A204.1 (cell line): ENCODE results near the gene NHERF1.

ENCODE experiments used
- FAIRE-seq: peaks from 2 replicates; lab custom pipeline; 2012; peaks lifted over from hg19 to GRCh38; lab: Jason Lieb, UNC

The NHERF1 gene

DNA sequence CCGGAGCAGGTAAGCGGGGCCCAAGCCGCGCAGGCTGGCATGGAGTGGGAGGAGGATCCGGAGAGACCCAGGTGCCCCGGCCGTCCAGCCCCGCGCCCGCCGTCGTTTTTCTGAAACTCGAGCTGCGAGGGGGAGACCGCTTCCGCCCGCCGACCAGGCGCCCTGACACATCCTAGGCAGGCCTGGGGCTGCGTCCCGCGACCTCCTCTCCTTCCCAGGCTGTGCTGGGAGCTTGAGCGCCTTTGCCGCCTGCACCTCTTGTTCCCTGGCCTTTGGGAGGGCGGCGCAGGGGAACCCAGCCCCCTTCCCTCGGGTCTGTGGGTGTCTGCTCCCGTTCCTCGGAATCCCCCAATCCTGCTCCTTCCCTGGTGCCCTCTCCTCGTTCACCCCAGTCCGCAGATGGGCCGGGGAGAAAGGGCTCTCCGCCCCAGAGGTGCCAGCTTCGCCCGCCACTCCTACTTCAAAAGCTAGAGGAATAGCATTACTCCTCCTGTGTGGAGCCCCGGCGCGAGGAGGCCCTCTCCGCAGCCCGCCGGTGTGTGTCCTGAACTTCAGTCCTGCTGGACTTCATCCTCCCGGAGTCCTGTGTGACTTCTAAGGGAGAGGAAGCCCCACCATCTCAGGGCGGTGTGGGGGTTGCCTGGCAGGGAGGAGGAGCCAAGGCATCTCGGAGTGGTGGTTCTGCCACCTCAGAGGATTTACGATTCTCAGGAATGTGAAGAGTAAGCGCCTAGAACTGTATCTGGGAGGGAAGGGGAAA, 1.0 kb downstream of the NHERF1 start:
- no peak for FAIRE-seq

- no peak for FAIRE-seq
Observed at GRCh38 chr17:74750039-74750326, 1.6 kb downstream of the NHERF1 start.

- FAIRE-seq: no peak
Observed at GRCh38 chr17:74750327-74751069, 2.1 kb downstream of the NHERF1 start.

- FAIRE-seq: no peak
Observed at GRCh38 chr17:74752415-74752814, 4.0 kb downstream of the NHERF1 start.

DNA sequence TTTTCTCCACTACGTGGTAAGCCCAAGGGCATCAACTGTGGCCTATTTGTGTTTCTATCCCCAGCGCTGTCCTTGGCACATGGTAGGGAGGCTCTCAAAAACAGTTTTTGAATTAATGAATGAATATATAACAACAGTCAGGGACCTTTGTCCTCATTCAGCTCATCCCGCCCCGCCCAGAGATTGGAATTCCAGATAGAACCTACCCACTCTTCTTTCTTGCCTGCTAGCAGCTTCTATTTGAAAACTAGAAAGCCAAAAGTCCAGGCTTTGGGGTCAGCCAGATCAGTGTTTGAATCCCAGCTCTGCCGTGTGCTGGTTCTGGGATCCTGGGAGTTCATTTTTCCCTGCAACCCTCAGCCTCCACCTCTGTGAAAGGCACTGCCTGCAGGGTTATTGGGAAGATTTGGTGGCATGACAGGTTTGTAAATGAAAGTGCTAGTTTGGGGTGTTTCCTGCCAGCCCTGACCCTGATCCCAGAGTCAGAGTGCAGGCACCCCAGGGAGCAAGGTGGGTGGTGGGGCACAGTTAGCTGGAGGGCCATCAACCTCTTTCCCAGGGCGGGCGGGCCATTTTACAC, 4.5 kb downstream of the NHERF1 start:
- no peak for FAIRE-seq

DNA sequence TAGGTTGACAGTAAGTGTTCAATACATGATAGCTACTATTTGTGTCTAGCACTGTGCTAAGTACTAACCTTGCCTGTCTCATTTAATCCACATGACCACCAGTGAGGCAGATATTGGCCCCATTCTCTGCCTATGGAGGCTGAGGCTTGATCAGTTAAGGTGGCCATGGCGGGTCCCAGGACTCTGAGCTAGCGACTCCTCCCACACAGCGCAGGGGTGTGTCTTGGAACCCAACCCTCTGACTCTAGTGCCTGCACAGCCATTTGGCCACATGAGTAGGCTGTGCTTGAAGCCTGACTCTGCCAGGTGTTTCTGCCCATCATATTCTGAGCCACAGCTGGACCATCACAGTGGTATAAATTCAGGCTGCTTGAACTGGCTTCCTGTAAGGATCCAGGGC, 6.4 kb downstream of the NHERF1 start:
- FAIRE-seq: no peak

- FAIRE-seq: no peak
Observed at GRCh38 chr17:74755533-74755932, 7.1 kb downstream of the NHERF1 start.

DNA sequence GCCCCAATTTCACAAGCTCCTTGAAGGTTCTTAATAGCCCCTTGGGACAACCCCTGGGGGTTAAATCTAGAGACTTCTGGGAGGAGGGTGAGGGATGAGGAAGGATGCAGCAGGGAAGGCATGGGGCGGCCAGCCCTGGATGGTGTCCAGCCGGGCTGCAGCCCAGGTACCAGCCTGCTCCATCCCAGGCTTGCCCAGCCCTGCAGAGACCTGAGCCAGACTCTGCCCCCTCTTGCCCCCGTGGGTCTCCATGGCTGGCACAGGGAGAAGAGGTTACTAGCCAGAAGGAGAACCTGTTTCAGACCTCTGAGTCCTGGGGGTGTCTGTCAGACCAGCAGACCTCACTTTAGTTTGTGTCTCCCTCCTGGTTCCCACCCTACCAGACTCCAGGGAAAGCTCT, 8.5 kb downstream of the NHERF1 start:
- no peak for FAIRE-seq

- no peak for FAIRE-seq
Observed at GRCh38 chr17:74757502-74757901, 9.1 kb downstream of the NHERF1 start.

DNA sequence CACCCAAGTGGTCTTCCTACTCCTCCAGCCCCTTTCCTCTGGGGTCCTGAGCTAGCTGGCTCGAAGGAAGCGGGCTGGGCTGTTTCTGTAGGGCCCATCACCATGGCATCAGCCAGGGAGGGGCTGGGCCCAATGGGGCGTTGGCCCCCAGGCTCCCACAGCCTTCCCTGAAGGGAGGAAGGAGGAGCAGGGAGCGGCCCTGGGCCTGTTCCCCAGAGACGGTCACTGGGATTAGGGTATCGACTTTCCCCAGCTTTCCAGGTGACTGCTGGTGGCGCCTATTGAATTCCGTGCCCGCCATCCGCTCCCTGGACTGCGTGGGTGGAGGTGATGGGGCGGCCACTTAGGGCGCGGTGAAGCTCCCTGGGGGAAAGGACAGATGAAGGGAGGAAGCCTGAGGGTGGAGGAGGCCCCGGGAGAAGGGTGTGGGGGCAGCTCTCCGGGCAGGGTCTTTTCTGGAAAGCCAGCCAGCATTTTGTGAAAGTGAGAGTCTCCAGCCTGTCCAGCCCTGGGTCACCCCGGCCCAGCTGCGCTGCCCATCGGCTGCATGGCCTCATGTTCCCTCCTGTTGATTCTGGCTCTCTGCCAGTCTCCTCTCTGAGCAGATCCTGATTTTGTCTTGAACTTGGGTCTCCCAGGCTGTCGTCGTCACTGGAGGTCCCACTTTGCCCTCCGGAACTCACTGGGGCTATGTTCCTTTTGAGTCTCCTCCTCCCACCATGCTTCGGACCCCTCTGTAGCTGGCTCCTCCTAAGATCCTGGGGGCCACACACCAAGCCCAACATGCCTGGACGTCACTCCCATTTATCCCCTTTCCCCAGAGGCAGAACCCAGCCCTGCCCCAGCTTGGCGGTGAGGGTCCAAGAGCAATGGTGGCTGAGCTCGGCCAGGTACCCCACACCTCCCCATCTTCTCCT, 9.8 kb downstream of the NHERF1 start:
- no peak for FAIRE-seq

DNA sequence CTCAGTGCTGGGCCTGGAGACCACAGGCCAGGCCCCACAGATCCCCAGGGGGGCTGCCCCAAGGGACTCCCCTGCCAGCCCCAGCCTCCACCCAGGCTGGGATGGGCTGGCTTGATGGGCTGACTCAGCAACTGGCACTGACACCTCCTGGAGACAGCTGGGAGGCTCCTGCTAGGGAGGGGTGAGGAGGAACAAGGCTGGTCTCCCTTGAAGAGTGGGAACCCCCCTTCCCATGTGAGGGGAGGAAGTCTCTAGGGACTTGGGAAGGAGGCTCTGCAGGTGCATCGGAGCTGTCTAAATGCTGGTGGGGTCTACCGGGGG, 10.4 kb downstream of the NHERF1 start:
- no peak for FAIRE-seq

GRCh38 chr17:74759243-74759801, 10.9 kb downstream of the NHERF1 start:
- no peak for FAIRE-seq

DNA sequence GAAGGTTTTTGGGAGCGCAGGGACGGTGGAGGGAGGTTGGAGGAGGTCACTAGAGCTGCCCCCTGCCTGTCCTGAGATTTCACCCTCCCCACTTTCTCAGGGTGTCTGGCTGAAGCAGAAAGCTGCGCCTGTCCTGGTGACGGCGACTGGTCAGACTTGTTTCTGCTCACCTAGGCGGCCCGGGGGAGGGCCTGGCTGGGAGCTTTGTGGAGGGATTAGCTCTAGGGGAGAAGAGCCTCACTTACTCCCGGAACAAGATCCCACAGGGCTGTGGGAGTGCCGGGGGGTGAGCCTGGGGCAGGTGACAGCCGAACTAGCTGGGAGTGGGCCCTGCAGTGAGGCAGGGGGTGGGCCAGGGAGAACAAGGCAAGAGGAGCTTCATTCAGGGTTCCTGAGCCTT, 11.5 kb downstream of the NHERF1 start:
- no peak for FAIRE-seq

- FAIRE-seq: no peak
Observed at GRCh38 chr17:74760404-74761105, 12.1 kb downstream of the NHERF1 start.

DNA sequence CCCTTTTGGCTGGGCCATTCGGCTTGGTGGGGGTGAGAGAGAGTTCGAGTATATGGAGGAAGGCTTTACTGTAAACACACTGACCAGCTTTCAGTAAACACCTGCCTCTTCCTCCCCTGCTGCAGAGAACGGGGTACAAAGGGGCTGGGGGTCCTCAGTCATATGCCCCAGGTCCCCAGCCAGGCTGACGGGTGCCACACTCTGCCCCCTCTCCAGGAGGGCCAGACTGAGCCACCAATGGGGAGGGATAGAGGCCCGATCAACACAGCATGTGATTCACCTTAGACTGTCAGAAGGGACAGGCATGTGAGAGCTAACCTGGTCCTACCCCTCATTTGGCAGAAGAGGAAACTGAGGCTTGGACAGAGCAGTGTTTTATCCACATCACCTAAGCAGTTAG, 13.0 kb downstream of the NHERF1 start:
- FAIRE-seq: no peak

DNA sequence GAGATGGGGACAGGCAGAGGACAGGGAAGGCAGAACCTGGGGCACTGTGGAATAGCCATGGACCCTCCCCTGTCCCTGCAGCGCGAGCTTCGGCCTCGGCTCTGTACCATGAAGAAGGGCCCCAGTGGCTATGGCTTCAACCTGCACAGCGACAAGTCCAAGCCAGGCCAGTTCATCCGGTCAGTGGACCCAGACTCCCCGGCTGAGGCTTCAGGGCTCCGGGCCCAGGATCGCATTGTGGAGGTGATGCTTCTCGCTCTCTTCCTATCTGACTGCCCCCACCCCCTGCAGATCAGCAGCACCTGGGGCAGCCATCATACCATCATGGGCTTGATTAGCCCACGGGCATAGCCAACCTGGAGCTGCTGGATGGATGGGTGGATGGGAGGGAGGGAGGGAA, 13.5 kb downstream of the NHERF1 start:
- no peak for FAIRE-seq

DNA sequence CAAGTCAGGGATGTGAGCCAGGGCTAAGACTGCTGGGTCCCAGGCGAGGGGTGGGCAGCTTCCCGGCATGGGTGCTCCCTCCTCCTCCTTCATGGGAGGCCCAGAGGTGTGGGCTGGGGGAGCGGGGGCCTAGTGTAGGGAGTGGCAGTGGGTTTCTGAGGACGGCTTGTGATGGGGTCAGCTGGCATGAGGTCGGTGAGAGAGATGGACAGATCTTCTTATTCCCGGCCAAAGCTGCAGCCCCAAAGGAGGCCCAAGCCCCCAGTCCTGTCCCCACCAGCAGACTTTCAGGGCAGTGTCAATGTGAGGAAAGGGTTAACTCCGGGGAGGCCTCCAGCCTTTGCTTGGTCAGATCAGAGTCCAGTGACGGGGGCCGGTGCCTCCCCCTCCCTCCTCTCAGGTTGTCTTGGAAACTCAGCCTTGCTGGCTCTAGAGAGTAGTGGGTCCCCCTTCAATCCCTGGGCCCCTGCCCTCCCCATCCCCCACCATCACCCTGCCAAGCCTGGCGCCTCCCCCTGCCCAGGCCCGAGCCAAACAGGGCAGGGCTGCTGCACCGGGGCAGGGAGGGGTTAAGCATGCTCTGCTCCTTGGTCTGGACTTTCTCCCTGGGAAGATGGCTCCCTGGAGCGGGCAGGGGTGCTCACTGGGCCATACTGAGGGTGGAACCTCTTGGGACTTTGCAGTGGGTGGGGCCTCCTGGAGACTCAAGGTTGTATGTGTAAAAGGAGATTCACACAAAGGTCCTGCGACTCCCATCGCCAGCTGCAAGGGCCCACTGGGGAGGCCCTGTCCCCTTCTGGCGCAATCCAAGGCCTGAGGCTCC, 15.3 kb downstream of the NHERF1 start:
- FAIRE-seq: no peak

DNA sequence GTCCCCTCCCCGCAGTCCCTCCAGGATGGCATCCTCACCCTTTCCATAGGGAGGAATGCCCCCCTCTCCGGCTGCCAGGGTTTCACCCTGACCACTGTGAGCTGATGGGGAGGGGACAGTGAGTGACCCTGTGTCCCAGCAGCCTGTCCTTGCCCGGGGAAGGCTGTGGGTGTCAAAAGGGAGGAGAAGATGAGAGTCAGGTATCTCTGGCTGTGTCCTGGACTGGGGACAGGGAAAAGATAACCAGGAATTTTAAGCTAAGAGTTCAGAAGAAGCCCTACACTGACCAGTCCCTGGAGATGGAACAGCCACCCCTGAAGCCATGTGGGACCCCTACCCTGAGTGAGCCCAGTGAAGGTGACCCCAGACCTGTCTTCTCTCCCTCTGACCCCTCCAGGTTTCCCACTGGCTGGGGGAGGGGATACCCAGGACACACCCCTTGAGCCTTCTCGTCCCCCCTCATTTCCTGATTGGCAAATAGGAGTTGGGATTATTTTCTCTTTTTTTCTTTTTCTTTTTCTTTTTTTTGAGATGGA, 16.4 kb downstream of the NHERF1 start:
- FAIRE-seq: no peak

DNA sequence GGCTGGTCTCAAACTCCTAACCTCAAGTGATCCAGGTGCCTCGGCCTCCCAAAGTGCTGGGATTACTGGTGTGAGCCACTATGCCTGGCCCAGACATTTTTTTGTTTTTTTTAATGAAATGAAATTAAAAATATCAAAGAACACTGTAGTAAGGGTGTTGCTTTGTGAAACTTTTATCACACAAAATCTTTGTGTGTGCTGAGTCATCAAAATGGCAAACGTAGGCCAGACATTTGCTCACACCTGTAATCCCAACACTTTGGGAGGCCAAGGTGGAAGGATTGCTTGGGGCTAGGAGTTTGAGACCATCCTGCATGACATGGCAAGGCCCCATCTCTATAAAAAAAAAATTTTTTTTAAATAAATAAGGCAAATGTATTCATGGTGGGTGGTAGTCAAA, 18.0 kb downstream of the NHERF1 start:
- FAIRE-seq: no peak

- FAIRE-seq: no peak
Observed at GRCh38 chr17:74767111-74767516, 18.7 kb downstream of the NHERF1 start.
